ENCODE results near the gene ARHGEF1. TPM values are rescaled to one million over a fixed set of nuclear protein-coding genes. Genes with fewer than 3 reads are reported as not detected.

The ARHGEF1 gene, protein sequence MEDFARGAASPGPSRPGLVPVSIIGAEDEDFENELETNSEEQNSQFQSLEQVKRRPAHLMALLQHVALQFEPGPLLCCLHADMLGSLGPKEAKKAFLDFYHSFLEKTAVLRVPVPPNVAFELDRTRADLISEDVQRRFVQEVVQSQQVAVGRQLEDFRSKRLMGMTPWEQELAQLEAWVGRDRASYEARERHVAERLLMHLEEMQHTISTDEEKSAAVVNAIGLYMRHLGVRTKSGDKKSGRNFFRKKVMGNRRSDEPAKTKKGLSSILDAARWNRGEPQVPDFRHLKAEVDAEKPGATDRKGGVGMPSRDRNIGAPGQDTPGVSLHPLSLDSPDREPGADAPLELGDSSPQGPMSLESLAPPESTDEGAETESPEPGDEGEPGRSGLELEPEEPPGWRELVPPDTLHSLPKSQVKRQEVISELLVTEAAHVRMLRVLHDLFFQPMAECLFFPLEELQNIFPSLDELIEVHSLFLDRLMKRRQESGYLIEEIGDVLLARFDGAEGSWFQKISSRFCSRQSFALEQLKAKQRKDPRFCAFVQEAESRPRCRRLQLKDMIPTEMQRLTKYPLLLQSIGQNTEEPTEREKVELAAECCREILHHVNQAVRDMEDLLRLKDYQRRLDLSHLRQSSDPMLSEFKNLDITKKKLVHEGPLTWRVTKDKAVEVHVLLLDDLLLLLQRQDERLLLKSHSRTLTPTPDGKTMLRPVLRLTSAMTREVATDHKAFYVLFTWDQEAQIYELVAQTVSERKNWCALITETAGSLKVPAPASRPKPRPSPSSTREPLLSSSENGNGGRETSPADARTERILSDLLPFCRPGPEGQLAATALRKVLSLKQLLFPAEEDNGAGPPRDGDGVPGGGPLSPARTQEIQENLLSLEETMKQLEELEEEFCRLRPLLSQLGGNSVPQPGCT
- 1,000 to 10,000 TPM; 1,019 to 1,047 TPM for total RNA-seq
- 498 TPM for polyA plus RNA-seq (2013, experiment 1 of 2)
- 636 TPM for polyA plus RNA-seq (2013, experiment 2 of 2)
- 151 to 1,068 (median 488) reads per million in 172 experiments for total RNA-seq

DNA sequence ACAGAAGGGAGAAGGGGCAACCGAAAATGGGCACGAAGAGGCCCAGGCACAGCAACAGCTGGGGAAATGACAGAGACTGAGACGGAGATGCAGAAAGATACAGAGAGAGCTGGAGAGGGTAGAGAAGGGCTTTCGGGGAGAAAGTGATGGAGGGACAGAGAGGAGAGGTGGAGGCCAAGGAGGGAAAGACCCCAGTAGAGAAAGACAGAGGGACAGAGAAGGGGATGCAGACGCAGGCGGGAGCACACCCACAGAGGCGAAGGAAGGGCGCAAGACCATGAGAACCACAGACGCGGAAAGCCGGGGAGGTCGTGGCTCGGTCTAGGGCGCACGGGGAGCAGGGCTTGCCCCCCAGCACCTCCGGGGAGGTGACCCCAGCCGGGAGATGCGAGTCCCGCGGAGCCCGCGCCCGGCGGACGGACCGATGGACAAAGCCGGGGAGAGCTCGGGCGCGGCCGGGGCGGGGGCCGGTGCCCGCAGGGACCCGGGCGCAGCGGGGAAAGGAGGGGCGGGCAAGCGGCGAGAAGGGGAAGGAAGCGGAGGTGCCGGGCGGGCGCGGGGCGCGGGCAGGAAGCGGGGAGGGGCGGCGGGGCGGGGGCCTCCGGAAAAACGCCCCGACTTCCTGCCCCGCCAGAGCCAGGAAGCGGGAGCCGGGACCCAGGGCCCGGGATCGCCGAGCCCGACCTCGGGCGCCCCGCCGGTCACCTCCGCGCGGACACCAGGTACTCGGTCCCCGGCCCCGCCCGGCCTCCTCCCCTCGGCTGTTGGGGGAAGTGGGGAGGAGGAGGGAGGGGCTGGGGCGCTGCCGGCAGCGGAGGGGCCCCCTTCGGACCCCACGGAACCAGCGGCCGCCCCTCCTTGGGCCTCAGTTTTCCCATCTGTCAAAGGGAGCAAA, at the start of gene ARHGEF1:
TSS of gene ARHGEF1 (plus strand) at position 617 of the 895 bp plus-strand sequence. CDS start 4,899 bp downstream, outside the sequence.
- H3K4me1 ChIP-seq (ENCODE audit: insufficient read depth, low read length) = peaks cover 85% of the 10 kb centered on the region
- peaks cover 15% of the 10 kb centered on the region for H3K36me3 ChIP-seq (ENCODE audit: insufficient read depth, low read length)
- CTCF ChIA-PET = interaction anchor here (1.0 to 8.6 kb wide), 3 partner anchors 9 to 23 kb away, joined by 6 to 59 read pairs (median 7); partner anchors contain the start of gene RPS19
- DNase-seq = peak in 13 of 14 experiments; percentile 50 to 81 (median 71)
- H3K9me3 ChIP-seq (ENCODE audit: control insufficient read depth in 1 of 2, insufficient read depth in 1 of 2, low read length in 2 of 2) = no peaks in the 10 kb centered on the region
- peak within 1 kb of the TSS; percentile 98 for H3K27ac Mint-ChIP-seq
- peaks cover 78% of the 10 kb centered on the region for H3K4me1 Mint-ChIP-seq (ENCODE audit: low read depth)
- POLR2A ChIA-PET = interaction anchor here (0.6 to 12.4 kb wide), 7 partner anchors 10 to 63 kb away, joined by 3 to 465 read pairs (median 9); partner anchors contain the start of genes CD79A, ERFL and RPS19
- H3K4me3 Mint-ChIP-seq = peak within 1 kb of the TSS; percentile 97
- no peaks in the 10 kb centered on the region for H3K27me3 Mint-ChIP-seq
- H3K27ac ChIP-seq (ENCODE audit: low read depth in 1 of 2, low read length in 2 of 2) = peak within 1 kb of the TSS; percentile 69 to 96
- peak within 1 kb of the TSS; percentile 94 for H3K4me3 ChIP-seq (ENCODE audit: low read length)
- TF ChIP-seq, protein P1, sequence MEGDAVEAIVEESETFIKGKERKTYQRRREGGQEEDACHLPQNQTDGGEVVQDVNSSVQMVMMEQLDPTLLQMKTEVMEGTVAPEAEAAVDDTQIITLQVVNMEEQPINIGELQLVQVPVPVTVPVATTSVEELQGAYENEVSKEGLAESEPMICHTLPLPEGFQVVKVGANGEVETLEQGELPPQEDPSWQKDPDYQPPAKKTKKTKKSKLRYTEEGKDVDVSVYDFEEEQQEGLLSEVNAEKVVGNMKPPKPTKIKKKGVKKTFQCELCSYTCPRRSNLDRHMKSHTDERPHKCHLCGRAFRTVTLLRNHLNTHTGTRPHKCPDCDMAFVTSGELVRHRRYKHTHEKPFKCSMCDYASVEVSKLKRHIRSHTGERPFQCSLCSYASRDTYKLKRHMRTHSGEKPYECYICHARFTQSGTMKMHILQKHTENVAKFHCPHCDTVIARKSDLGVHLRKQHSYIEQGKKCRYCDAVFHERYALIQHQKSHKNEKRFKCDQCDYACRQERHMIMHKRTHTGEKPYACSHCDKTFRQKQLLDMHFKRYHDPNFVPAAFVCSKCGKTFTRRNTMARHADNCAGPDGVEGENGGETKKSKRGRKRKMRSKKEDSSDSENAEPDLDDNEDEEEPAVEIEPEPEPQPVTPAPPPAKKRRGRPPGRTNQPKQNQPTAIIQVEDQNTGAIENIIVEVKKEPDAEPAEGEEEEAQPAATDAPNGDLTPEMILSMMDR (IDR thresholded peaks at IDR 0.05) = no peak
- no peaks in the 10 kb centered on the region for H3K9me3 Mint-ChIP-seq
- intact Hi-C loops (cut with DNase I, micrococcal nuclease) = loop anchor here in 1 of 2 experiments (1.0 to 10.0 kb wide), 2 partner anchors 8 to 328 kb away; no protein-coding TSS in a partner anchor
- H3K36me3 Mint-ChIP-seq (ENCODE audit: low read depth) = peaks cover 53% of the 10 kb centered on the region
- peak; percentile 5 for ATAC-seq (ENCODE audit: poor library complexity)
- H3K27me3 ChIP-seq (ENCODE audit: control insufficient read depth in 1 of 2, insufficient read depth in 2 of 2, low read length in 2 of 2) = no peaks in the 10 kb centered on the region

DNA sequence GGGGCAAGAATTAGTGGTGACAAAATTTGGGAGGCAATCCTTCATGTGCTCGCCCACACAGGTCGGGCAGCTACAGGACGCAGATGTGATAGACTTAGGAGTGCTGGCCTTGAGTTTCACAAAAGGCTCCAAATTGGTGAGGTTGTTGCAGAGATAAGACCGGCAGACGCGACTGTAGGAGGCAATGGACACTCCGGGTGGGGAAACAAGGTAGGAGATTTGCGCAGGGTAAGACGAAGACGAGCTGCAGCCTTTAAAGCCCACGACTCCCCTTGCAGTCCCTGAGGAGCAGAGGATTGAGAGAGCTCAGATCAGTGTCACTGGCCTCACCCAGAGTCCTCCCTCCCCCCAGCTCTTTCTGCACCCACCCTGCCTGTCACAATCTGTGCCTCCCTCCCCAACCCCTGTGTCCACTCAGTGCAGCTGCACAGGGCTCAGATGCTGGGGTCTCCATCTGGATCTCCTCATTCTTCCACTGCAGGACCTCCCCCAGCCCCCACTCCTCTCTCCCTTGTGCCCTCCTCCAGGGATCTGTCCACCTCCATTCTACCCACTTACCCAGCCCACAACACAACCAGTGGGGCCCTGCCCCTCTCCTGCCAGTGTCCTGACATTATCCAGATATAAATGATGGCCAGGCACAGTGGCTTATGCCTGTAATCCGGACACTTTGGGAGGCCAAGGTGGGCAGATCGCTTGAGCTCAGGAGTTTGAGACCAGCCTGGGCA, 44.8 kb upstream of the ARHGEF1 start:
- Histone ChIP-seq H3K27me3 (ENCODE audit: control insufficient read depth in 1 of 2, insufficient read depth in 2 of 2, low read length in 2 of 2) (peaks cover 13 to 18% of the 10 kb centered on the region in 2 experiments), H3K36me3 (ENCODE audit: insufficient read depth, low read length) (no peaks in the 10 kb centered on the region), H3K27ac (ENCODE audit: low read depth in 1 of 2, low read length in 2 of 2) (no peak overlapping the region), H3K9me3 (ENCODE audit: control insufficient read depth in 1 of 2, insufficient read depth in 1 of 2, low read length in 2 of 2) (no peaks in the 10 kb centered on the region), H3K4me1 (ENCODE audit: insufficient read depth, low read length) (no peaks in the 10 kb centered on the region), H3K4me3 (ENCODE audit: low read length) (no peak overlapping the region)
- no peaks in the 10 kb centered on the region for H3K4me1 Mint-ChIP-seq (ENCODE audit: low read depth)
- ChIA-PET CTCF (no interaction called here), POLR2A (no interaction called here)
- no peaks in the 10 kb centered on the region for H3K9me3 Mint-ChIP-seq
- H3K27me3 Mint-ChIP-seq = peaks cover 41% of the 10 kb centered on the region
- H3K27ac Mint-ChIP-seq = no peak overlapping the region
- no peaks in the 10 kb centered on the region for H3K36me3 Mint-ChIP-seq (ENCODE audit: low read depth)
- intact Hi-C loops (cut with DNase I, micrococcal nuclease) = no loop called here
- TF ChIP-seq, protein P1 (IDR thresholded peaks at IDR 0.05) = no peak
- ATAC-seq (ENCODE audit: poor library complexity) (no peak), DNase-seq (no peak)
- H3K4me3 Mint-ChIP-seq = no peak overlapping the region

Measured in CD4-positive, alpha-beta T cell (primary cell).